GM12865 (cell line): Measurements from ENCODE around the gene CZIB.

ENCODE experiments used
- DNase-seq: peaks from one replicate; pipeline ENCODE4 v3.0.0; 2010; ENCODE audit warnings: low read depth
- H3K4me3 ChIP-seq: 2 replicates; pipeline ENCODE4 v1.5.1; 2011; ENCODE audit warnings: mild to moderate bottlenecking, low read depth, low read length, control low read depth
- TF ChIP-seq, protein P1 (sequence below): IDR thresholded peaks from 2 replicates; pipeline ENCODE4 v1.5.1; 2011; ENCODE audit warnings: low read length, control low read depth, low read depth, inconsistent platforms; ENCODE audit not compliant: insufficient read depth; ENCODE audit errors: missing control alignments

The CZIB gene

DNA sequence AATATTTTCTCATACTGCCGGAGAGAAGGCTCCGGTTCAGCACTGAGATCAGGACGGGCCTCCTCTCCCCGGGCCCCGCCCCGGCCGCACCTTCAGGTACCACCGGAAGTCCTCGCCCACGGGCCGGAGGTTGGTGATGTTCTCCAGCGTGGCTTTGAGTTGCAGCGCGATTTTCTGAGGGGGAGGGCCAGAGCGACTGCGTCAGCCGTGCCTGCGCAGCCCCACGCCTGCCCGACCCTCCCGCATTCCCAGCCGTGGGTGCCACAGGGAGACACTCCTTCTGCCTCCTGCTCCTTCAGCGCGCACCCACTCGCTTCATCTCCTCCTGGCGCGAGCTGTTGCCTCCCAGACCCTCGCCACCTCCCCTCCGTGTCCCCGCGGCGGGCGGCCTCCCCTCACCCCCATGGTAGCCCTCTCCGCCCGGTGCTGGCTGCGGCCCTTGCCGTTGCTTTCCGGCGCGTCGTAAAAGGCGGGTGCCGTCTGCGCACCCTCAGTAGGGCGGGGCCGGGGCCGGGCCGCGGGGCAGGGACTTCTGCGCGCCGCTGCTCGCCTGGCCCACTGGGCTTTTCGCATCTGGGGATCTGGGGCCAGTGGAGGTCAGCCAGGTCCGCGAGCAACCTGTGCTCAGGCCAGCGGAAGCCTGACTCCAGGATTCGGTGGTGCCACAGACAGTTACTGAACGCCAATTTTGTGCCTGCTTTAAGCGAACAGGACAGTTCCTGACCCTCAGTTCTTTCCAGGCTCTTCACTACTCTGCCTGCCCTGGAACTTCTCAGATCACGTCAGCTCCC lies at the start of gene CZIB:
Gene CZIB (minus strand): TSS at position 464 of the 791 bp plus-strand sequence. CDS start 59 bp downstream, at position 405.
- peak; percentile 96 for DNase-seq
- TF ChIP-seq, protein P1, sequence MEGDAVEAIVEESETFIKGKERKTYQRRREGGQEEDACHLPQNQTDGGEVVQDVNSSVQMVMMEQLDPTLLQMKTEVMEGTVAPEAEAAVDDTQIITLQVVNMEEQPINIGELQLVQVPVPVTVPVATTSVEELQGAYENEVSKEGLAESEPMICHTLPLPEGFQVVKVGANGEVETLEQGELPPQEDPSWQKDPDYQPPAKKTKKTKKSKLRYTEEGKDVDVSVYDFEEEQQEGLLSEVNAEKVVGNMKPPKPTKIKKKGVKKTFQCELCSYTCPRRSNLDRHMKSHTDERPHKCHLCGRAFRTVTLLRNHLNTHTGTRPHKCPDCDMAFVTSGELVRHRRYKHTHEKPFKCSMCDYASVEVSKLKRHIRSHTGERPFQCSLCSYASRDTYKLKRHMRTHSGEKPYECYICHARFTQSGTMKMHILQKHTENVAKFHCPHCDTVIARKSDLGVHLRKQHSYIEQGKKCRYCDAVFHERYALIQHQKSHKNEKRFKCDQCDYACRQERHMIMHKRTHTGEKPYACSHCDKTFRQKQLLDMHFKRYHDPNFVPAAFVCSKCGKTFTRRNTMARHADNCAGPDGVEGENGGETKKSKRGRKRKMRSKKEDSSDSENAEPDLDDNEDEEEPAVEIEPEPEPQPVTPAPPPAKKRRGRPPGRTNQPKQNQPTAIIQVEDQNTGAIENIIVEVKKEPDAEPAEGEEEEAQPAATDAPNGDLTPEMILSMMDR = no peak
- H3K4me3 ChIP-seq = peak within 1 kb of the TSS; percentile 69

- no peak overlapping the region for H3K4me3 ChIP-seq
- DNase-seq = peak; percentile 20
- TF ChIP-seq, protein P1 = no peak
Observed at GRCh38 chr1:53270107-53270506, 49.7 kb upstream of the CZIB start.

DNA sequence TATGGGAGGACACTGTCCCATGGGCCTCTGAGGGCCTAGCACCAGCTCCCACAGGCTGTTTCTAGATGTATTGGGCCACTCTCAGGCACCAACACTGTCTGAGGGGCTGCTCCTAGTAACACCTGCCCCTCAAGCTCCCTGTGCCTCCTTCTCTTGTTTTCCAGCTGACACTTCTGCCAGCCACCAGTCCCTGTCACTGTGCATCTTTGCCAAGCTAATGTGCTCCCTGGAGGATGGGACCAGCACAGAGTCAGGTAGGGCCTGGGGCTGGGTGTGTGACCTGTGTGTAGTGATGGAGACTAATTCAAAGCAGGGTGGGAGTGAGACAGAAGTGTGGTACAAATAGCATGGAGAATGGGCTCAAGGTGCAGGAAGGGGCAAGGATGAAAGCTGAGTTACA lies 47.3 kb upstream of the CZIB start:
- no peak overlapping the region for H3K4me3 ChIP-seq
- DNase-seq = no peak
- TF ChIP-seq, protein P1 = no peak

DNA sequence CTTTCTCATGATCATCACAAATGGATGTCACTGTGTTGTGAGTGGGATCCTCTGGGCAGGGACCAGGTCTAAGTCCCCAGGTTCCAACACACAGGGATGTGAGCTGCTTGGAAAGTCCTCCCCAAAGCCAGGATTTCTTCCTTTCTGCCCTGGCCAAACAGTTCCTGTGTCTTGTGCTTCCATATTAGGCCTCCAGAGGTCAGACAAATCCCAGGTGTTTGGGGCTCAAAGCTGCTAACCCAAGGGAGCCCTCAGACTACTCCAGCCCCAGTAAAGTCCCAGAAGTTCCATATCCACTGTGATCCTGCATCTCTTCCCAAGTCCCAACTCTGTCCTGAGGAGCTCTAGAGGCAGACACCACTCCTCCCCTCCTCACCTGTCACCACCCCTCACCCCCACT lies 45.6 kb upstream of the CZIB start:
- TF ChIP-seq, protein P1 = no peak
- no peak overlapping the region for H3K4me3 ChIP-seq
- no peak for DNase-seq

DNA sequence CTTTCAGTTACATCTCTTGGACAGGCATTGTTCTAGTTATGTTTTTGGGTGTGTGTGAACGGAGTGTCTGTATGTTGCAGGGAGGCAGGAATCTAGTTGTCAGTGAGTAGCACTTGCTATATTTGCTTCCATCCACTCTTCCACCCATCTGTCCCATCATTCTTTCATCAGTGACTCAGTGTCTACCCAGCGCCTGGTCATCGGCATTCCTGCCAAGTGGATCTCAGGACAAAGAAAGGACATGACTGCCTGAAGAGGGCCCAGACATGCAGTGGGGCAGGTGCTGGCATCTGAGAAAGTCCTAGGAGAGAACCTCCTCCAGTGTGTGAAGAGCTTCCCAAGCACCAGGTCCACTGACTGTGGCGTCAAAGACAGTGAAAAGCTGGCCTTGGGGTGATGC lies 45.1 kb upstream of the CZIB start:
- TF ChIP-seq, protein P1 = no peak
- no peak overlapping the region for H3K4me3 ChIP-seq
- DNase-seq = no peak

DNA sequence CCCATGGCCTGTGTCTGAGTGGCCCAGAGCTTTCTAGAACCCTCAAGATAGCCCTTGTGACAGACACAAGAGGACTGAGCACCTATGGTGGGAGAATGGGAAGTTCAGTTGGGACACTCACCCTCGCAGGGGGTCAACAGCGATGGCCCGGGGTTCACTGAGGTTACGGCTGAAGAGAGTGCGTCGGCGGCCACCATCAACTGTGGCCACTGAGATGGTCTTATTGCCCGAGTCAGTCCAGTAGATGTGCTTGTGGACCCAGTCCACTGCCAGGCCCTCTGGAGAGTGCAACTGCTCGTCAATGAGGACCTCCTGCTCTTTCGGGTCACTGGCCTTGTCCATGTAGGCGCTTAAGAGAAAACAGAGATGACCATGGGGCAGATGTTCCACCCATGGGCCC lies 43.6 kb upstream of the CZIB start:
- no peak overlapping the region for H3K4me3 ChIP-seq
- DNase-seq = no peak
- TF ChIP-seq, protein P1 = no peak

DNA sequence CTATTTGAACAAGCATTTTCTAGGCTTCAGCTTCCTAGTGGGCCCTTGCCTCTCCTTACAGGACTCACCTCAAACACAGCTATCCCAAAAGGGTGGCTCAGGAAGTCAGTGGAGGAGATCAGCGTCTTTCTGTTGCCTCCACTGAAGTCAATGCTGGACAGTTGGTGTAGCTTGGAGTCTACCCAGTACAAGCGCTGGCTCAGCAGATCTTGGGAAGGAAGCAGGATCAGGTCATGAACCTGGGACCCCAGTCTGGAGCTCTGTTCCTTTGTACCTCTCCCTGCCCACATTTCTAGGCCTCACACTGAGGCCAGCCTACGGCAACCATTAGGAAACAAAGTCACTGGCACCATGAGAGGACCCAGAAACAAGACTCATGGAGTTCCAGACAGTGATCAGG lies 41.6 kb upstream of the CZIB start:
- TF ChIP-seq, protein P1 = no peak
- DNase-seq = no peak

More for the DNA sequence above, 41.6 kb upstream of the CZIB start:
- H3K4me3 ChIP-seq = no peak overlapping the region
